HG03108 (cell line): ENCODE measurements around the gene PPA1.
"Not testable (repeated sequence)": the region's sequence is repeated elsewhere in the genome, so short reads cannot be mapped to it uniquely, and the experiment has no call there.

Source experiments
- ATAC-seq: cut with Tn5 transposase; IDR thresholded peaks from one replicate; pipeline ENCODE4 v1.9.1; 2021; ENCODE audit warnings: moderate library complexity; ENCODE audit not compliant: unreplicated experiment

PPA1 gene

DNA sequence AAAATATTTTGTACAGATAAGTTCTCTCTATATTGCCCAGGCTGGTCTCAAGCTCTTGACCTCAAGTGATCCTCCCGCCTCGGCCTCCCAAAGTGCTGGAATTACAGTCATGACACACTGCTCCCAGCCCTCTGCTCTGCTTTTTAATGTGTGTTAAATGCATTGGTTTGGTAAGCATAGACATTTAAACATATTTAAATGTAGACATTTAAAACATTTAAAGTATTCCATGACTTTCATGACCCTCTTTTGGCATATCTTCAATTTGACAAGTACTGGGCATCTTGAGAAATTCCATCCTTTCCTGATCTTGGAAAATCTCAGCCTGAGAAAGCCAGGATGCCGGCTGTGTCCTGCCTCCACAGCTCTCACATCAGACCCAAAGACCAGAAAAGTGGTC, 57.7 kb downstream of the PPA1 start:
- ATAC-seq, result no peak

DNA sequence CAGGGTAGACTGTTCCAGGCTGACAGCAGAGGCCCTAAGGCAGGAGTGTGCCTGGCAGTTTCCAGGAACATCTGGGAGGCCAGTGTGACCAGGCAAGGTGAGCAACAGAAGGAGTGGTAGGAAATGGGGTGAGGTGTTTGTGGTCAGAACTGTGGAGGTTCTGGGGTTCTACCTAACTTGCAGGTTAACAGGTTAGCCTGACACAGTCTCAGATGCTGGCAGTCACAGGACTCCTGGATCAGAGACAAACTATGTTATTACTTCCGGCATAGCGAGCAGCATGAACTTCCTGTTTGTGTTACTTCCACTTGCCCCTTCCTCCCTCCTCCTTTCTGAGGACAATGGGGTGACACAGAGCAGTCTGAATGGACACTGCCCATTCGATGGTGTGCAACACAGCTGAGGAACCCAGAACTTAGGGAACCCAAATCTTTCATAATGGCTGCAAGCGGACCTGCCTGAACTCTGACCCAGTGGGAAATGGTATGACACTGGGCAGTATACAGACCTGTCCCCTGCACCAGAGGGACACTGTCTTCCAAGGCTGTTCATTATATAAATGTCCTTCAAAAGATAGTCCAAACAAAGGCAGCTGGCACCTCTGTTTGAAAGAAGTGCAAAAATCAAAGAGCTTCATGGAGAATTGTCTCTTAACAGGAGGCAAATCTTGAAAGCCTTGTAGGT, 59.0 kb downstream of the PPA1 start:
- no peak for ATAC-seq

DNA sequence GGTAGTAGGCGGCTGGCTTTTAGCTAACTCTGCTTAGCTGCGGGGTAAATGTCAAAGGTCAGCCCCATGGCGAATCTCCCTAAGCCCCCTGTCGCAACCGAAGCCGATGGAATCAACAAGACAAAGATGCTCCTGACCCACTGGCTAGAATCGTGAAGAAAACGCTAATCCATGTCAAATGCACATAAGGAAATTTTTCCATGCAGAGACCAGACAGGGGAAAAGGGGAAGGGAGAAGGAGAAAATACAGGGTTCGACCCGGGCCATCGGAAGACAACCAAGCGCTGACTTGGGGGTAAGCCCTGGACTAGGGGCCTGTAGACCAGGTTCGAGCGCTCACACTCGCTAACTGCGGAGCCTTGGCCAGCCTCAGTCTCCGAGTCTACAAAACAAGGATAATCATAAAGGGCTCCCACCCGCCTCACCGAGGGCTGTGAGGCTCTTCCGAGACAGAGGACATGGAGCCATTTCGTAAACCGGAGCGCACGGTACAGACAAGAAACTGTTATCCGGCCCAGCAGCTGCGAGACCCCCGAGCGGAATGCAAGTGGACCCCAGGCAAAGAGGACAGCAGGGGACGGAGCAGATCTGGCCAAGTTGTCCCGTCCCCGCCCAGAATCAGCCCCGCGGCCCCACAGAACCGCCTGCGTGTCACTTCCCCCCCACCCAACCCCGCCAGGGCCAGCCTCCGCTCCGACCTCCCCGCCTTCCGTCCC, 63.4 kb downstream of the PPA1 start:
- no peak for ATAC-seq

DNA sequence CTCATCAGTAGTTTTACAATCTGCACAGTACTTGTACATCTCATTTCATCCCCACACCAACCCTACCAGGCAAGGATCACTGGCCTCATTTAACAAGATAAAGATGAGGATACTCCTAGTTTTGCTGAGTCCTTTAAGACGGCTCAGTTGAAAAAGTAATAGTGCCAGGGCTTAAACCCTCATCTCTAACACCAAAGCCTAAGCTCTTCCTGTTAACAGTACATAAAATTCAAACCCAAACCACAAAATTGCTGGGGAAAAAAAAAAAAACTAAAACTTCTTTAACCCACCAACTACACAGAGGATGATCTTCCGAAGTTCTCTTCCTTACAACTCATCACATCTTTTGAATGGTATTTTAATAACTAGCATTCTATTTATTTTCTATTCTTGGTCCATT, 64.2 kb downstream of the PPA1 start:
- ATAC-seq, result no peak

DNA sequence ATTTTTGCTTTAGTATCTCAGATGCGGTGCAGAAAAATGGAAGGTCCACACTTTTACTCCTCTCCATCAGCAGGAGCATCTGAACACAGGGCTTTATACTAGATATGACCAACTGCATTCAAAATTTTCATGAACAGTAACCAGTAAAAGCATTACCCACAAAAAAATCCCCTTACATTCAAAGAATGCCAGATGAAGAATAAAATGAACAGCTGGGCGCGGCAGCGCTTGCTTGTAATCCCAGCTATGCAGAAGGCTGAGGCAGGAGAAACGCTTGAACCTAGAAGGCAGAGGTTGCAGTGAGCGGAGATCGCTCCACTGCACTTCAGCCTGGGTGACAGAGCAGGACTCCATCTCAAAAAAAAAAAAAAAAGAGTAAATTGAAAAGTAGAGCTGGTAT, 66.0 kb downstream of the PPA1 start:
- no peak for ATAC-seq

DNA sequence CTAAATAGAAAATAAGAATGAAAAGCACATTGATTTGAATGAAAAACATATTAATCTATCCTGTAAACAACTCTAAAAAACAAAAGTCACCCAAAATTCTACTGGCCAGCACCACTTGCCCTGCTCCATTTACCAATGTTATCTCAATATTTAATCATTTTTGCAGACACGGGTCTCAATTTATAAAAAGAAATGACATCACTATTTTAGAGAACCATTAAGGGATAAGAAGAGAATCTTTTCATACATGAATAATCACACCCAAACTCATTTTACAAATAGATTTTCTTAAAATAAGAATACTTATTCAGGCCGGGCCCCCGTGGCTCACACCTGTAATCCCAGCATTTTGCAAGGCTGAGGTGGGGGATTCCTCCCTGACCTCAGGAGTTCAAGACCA, 66.8 kb downstream of the PPA1 start:
- no peak for ATAC-seq

DNA sequence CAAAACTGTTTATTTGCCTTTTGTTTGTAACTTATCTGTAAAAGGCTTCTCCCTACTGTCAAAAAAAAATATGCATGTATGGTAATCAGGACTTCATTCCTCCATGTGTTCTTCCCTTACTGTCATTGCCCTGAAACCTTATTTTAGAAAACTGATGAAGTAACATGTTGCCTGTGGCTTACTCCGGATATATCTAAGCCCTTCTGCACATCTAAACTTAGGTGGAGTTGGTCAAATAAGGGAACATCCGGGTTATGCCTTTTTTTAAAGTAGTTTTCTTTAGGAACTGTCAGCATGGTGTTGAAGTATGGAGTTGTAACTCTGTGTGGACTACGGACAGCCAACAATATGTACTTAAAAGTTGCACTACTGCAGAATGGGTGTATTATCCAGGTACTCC, 69.1 kb downstream of the PPA1 start:
- no peak for ATAC-seq

DNA sequence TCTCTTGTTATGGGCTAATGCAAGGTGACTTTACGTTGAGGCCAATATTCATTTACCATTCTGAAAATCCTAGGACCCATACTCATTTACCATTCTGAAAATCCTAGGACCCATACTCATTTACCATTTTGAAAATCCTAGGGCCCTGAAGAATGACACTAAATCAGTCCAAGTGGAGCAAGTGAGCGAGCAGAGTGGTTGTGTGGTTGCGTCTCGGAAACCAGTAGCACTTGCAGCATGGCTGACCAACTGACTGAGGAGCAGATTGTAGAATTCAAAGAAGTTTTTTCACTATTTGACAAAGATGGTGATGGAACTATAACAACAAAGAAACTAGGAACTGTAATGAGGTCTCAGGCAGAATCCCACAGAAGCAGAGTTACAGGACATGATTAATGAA, 69.8 kb downstream of the PPA1 start:
- ATAC-seq, result no peak

DNA sequence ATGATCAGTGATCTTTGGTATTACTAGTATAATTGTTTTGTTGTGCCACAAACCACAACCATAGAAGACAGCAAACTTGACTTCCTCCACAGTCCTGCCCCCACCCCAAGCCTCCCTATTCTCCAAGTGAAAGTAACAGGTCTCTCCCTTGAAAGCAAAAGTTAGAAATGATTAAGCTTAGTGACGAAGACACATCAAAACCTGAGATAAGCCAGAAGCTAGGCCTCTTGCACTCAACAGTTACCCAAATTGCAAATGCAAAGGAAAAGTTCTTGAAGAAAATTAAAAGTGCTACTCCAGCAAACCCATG, 70.4 kb downstream of the PPA1 start:
- peak; percentile 78 for ATAC-seq

DNA sequence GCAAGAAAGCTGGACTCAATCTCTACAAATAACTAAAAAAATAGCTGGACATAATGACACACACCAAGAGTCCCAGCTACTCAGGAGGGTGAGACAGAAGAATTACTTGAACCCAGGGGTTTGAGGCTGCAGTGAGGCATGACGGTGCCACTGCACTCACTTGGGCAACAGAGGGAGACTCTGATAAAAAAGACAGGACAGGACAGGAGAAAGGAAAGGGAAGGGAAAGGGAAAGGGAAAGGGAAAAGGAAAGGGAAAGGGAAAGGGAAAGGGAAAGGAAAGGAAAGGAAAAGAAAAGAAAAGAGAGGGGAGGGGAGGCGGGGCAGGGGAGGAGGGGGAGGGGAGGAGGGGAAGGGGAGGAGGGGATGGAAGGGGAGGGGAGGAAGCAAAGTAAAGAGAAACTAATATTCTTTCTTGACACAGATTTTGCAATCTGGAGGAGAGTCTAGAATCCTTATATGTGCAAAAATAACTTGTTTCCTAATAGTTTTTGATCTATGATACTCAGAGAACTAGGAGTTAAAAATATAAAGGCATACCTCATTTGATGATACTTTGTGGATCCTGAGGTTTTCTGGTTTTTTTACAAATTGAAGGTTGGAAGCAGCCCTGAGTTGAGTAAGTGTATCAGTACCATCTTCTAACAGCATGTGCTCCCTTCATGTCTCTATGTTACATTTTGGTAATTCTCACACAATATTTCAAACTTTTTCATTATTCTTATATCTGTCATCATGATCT, 70.9 kb downstream of the PPA1 start:
- no peak for ATAC-seq

DNA sequence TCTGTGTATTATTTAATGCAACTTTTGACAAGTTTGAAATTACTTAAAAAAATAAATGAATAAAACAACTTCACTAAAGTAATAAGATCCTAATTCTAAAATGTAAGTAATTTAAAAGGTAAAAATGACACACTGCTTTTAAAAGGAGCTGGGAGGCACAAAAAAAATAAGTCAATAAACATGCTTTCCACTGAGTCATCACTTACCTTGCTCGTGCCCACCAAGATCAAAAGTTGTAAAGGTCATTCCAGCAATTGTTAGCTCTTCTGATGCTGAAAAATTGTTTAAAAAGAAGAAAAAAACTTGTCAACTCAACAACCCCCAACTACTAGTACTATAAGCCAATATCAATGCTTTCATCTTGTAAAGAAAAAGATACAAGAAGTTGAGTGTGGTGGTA, 72.4 kb downstream of the PPA1 start:
- no peak for ATAC-seq

DNA sequence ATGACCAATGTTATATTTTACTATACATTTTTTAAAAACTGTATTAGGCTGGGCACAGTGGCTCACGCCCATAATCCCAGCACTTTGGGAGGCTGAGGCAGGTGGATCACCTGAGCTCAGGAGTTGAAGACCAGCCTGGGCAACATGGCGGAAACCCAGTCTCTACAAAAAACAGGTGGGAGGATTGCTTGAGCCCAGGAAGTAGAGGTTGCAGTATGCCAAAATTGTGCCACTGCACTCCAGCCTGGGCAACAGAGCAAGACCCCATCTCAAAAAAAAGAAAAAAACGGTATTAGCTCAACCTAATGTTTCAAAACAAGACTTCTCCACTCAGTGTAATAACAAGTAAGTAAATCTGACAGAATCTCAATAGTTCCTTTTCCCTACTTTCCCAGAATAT, 73.9 kb downstream of the PPA1 start:
- ATAC-seq, result not testable (repeated sequence)

DNA sequence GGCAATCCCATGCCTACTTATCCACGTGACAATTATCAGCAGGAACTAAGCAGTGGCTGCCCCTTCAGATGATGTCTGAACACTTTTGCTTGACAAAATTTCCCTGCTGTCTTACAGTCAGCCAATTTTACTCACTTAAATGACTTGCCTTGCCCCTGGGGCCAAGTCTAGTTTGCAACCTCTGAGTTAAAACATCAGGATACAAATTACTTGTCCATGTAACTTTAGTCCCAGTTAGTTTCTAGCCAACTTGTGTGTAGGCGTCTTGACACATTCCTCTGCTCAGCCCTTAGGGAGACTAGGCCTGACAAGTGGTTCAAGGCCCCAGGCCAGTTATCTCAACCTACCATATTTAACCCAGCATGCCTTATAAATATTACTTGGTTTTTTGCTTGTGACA, 75.1 kb downstream of the PPA1 start:
- no peak for ATAC-seq

DNA sequence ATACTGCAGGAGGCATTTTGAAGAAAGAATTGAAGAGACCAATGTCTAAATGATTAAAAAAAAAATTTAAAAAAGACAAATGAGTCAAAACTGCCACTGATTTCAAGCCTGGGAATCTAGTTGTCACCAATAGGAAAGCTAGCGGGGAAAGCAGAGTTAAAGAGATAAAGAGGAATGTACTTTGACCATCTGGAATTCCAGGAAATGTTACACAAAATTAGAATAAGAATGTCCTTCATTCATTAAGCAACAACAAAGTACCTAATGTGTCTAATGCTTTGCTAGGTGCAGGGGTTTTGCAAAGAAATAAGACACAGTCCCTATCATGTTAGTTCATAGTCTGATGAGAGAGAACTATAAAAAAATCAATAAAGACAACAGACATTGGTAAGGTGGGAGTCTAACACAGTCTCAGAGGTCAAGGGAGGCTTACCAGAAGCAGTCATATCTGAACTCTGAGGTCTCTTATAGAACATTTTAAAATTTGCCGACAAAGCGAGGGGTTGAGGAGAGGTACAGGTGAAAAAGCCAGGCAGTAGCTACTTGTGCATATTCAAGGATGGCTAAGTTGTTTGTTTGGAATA, 77.9 kb downstream of the PPA1 start:
- no peak for ATAC-seq
